ENCODE data around the gene MT1F.
A peak's percentile ranks its signal among the peaks of the same experiment; 100 is the strongest.

The MT1F gene

GRCh38 chr16:56623637-56624036 lies 34.1 kb upstream of the MT1F start:
- Histone ChIP-seq H3K4me3 (no peak overlapping the region), H3K27ac (no peak overlapping the region)

GRCh38 chr16:56625140-56625942 lies 32.4 kb upstream of the MT1F start, which contains the start of gene MT1E:
Gene MT1E (plus strand): TSS chr16:56625781. CDS start chr16:56625852, 71 bp downstream.
- Histone ChIP-seq H3K27ac (peak within 1 kb of the TSS; percentile 62 to 96 (median 85)), H3K4me3 (peak within 1 kb of the TSS; percentile 30 to 65 (median 52))

GRCh38 chr16:56625943-56626654 lies 31.7 kb upstream of the MT1F start:
- peak overlapping the region; percentile 62 to 96 (median 85) for H3K27ac ChIP-seq

GRCh38 chr16:56626685-56627084 lies 31.1 kb upstream of the MT1F start:
- H3K27ac ChIP-seq = peak overlapping the region in 17 of 21 experiments; percentile 79 to 96 (median 88)
- peak overlapping the region; percentile 30 to 65 (median 52) for H3K4me3 ChIP-seq

More at GRCh38 chr16:56625943-56626654, 31.7 kb upstream of the MT1F start:
- H3K4me3 ChIP-seq = peak overlapping the region; percentile 30 to 65 (median 52)

GRCh38 chr16:56628486-56629350 lies 29.0 kb upstream of the MT1F start:
- no peak overlapping the region for H3K4me3 ChIP-seq
- peak overlapping the region in 4 of 21 experiments; percentile 3 to 41 (median 40) for H3K27ac ChIP-seq

GRCh38 chr16:56629531-56629930 lies 28.2 kb upstream of the MT1F start:
- peak overlapping the region in 2 of 21 experiments; percentile 40 for H3K27ac ChIP-seq
- no peak overlapping the region for H3K4me3 ChIP-seq

GRCh38 chr16:56630134-56630533 lies 27.6 kb upstream of the MT1F start:
- Histone ChIP-seq H3K27ac (no peak overlapping the region), H3K4me3 (no peak overlapping the region)

GRCh38 chr16:56631197-56631596 lies 26.6 kb upstream of the MT1F start:
- peak overlapping the region in 9 of 21 experiments; percentile 31 to 90 (median 66) for H3K27ac ChIP-seq
- H3K4me3 ChIP-seq = no peak overlapping the region

GRCh38 chr16:56631832-56632155 lies 26.0 kb upstream of the MT1F start:
- H3K4me3 ChIP-seq = peak overlapping the region; percentile 19 to 47 (median 32)
- peak overlapping the region in 19 of 21 experiments; percentile 22 to 90 (median 57) for H3K27ac ChIP-seq

GRCh38 chr16:56632156-56632847 lies 25.5 kb upstream of the MT1F start, which contains the start of gene MT1M:
Gene MT1M (plus strand): TSS chr16:56632659. CDS start chr16:56632732, 73 bp downstream.
- H3K4me3 ChIP-seq = peak within 1 kb of the TSS; percentile 19 to 47 (median 32)
- H3K27ac ChIP-seq = peak within 1 kb of the TSS in 19 of 21 experiments; percentile 31 to 90 (median 59)

- Histone ChIP-seq H3K4me3 (peak overlapping the region; percentile 19 to 47 (median 32)), H3K27ac (peak overlapping the region in 16 of 21 experiments; percentile 31 to 90 (median 60))
Measured at GRCh38 chr16:56632848-56633365, 24.9 kb upstream of the MT1F start.

- H3K27ac ChIP-seq = peak overlapping the region in 8 of 21 experiments; percentile 11 to 90 (median 70)
- peak overlapping the region in 2 of 7 experiments; percentile 6 to 47 for H3K4me3 ChIP-seq
Measured at GRCh38 chr16:56633535-56633934, 24.2 kb upstream of the MT1F start.

GRCh38 chr16:56634715-56635440 lies 22.9 kb upstream of the MT1F start:
- no peak overlapping the region for H3K4me3 ChIP-seq
- H3K27ac ChIP-seq = no peak overlapping the region

- Histone ChIP-seq H3K4me3 (no peak overlapping the region), H3K27ac (no peak overlapping the region)
Measured at GRCh38 chr16:56635441-56635967, 22.3 kb upstream of the MT1F start.

- H3K27ac ChIP-seq = no peak overlapping the region
- H3K4me3 ChIP-seq = no peak overlapping the region
Measured at GRCh38 chr16:56636616-56637413, 20.9 kb upstream of the MT1F start.

GRCh38 chr16:56637814-56638750 lies 19.7 kb upstream of the MT1F start, which contains the start of gene MT1A:
Gene MT1A (plus strand): TSS chr16:56638666. CDS start chr16:56638739, 73 bp downstream.
- peak within 1 kb of the TSS in 8 of 21 experiments; percentile 4 to 63 (median 42) for H3K27ac ChIP-seq

More at GRCh38 chr16:56637814-56638750, 19.7 kb upstream of the MT1F start, which contains the start of gene MT1A:
- H3K4me3 ChIP-seq = peak within 1 kb of the TSS; percentile 5 to 33 (median 19)

Data from skin epidermis (tissue), 12 donors.